Esophagus squamous epithelium (tissue), 4 donors: ENCODE results near the gene ZNF445.

Experiments
- CTCF ChIP-seq, 6 experiments: fragments of 450-650 bp in 4 of 6; fragments of 200-600 bp in 2 of 6; sonication (generic) in 2 of 6; IDR thresholded peaks; one replicate each; pipeline ENCODE4 v1.5.1; 2016 to 2019; ENCODE audit warnings: antibody characterized with exemption in 6 of 6, mild to moderate bottlenecking in 4 of 6, moderate library complexity in 4 of 6
- POLR2A ChIP-seq, 4 donors: fragments of 450-650 bp; IDR thresholded peaks; one replicate each; pipeline ENCODE4 v1.6.1; 2017; ENCODE audit warnings: antibody characterized with exemption in 4 of 4, mild to moderate bottlenecking in 4 of 4, moderate library complexity in 3 of 4

- no peak for TF ChIP-seq CTCF (IDR thresholded peaks at IDR 0.05)
- no peak for TF ChIP-seq POLR2A (IDR thresholded peaks at IDR 0.05)
These were observed 5.3 kb upstream of the ZNF445 start for GRCh38 chr3:44482721-44483120.
